Measurements from ENCODE around the gene CDH4.

- TF ChIP-seq CTCF (IDR thresholded peaks at IDR 0.05; ENCODE audit: insufficient read depth, low read length, poor library complexity, severe bottlenecking) (no peak), EZH2phosphoT487 (conservative IDR thresholded peaks at IDR 0.05; ENCODE audit: low read length) (no peak)
Measured at GRCh38 chr20:61434341-61434781, 182.3 kb downstream of the CDH4 start.
